CD4-positive, CD25-positive, alpha-beta regulatory T cell (primary cell): Measurements from ENCODE around the gene EPHB2. TPM values are rescaled to one million over a fixed set of nuclear protein-coding genes. Genes with fewer than 3 reads are reported as not detected.

ENCODE experiments used
- ATAC-seq, 2 donors: fragments of 150-1000 bp; cut with Tn5 transposase; one replicate each; pipeline ENCODE4 v1.10.0; 2021; ENCODE audit warnings: low read depth in 2 of 2, moderate number of reproducible peaks in 2 of 2, moderate library complexity in 1 of 2
- DNase-seq, 3 donors: peaks; one replicate each; pipeline versions ENCODE4 v3.0.0 to v3.0.0-alpha.2; 2012 to 2022; ENCODE audit warnings: mixed read lengths in 1 of 3
- H3K27ac ChIP-seq: one replicate; pipeline ENCODE4 v1.7.0; 2013; ENCODE audit warnings: mild to moderate bottlenecking, low read length; ENCODE audit not compliant: insufficient read depth, poor library complexity, severe bottlenecking
- H3K27me3 ChIP-seq: one replicate; pipeline ENCODE4 v1.7.0; 2013; ENCODE audit warnings: low read length; ENCODE audit not compliant: control insufficient read depth, insufficient read depth
- H3K36me3 ChIP-seq: one replicate; pipeline ENCODE4 v1.7.0; 2013; ENCODE audit warnings: mild to moderate bottlenecking, low read length, moderate library complexity; ENCODE audit not compliant: control insufficient read depth, insufficient read depth
- H3K4me1 ChIP-seq: 2 replicates; pipeline ENCODE4 v1.7.0; 2013; ENCODE audit warnings: mild to moderate bottlenecking, low read length; ENCODE audit not compliant: insufficient read depth, control insufficient read depth, poor library complexity, severe bottlenecking
- H3K4me3 ChIP-seq: one replicate; pipeline ENCODE4 v1.7.0; 2013; ENCODE audit warnings: low read depth, mild to moderate bottlenecking, low read length, moderate library complexity
- H3K9me3 ChIP-seq, 2 experiments: 1 replicate in 1 of 2; 2 replicates in 1 of 2; pipeline ENCODE4 v1.7.0; 2013; ENCODE audit warnings: low read length in 2 of 2, mild to moderate bottlenecking in 1 of 2, moderate library complexity in 1 of 2; ENCODE audit not compliant: control insufficient read depth in 2 of 2
- H3K27ac Mint-ChIP-seq, 3 donors: one replicate each; pipeline ENCODE4 v1.8.0; 2020 to 2022; ENCODE audit warnings: mild to moderate bottlenecking in 3 of 3, mixed read lengths in 3 of 3, moderate library complexity in 2 of 3
- H3K27me3 Mint-ChIP-seq: one replicate; pipeline ENCODE4 v1.8.0; 2022; ENCODE audit warnings: mild to moderate bottlenecking, mixed read lengths
- H3K36me3 Mint-ChIP-seq: one replicate; pipeline ENCODE4 v1.8.0; 2020; ENCODE audit warnings: mixed read lengths
- H3K4me1 Mint-ChIP-seq, 4 donors: one replicate each; pipeline ENCODE4 v1.8.0; 2020 to 2022; ENCODE audit warnings: mixed read lengths in 4 of 4, mild to moderate bottlenecking in 1 of 4
- H3K4me3 Mint-ChIP-seq, 4 donors: one replicate each; pipeline ENCODE4 v1.8.0; 2020 to 2022; ENCODE audit warnings: mild to moderate bottlenecking in 4 of 4, mixed read lengths in 4 of 4, moderate library complexity in 3 of 4
- H3K9me3 Mint-ChIP-seq, 7 donors: one replicate each; pipeline ENCODE4 v1.8.0; 2020 to 2022; ENCODE audit warnings: mixed read lengths in 7 of 7, mild to moderate bottlenecking in 3 of 7, moderate library complexity in 2 of 7
- polyA plus RNA-seq, 4 donors: library from polyadenylated mRNA; unstranded; fragments of 300-500 nt; fragmentation: Illumina TruSeq; gene quantifications; one replicate each; pipeline ENCODE4 v1.2.3, GENCODE V29; 2021
- total RNA-seq: library from RNA; stranded (reverse); gene quantifications from one replicate; pipeline ENCODE4 v1.2.3, GENCODE V29; 2022

EPHB2 gene
- total and polyA plus RNA-seq, 5 donors from 2014 or later, result not detected

- Mint-ChIP-seq H3K4me1 (no peaks in the 10 kb centered on the region), H3K27ac (no peak overlapping the region), H3K9me3 (no peaks in the 10 kb centered on the region), H3K27me3 (no peaks in the 10 kb centered on the region), H3K36me3 (no peaks in the 10 kb centered on the region), H3K4me3 (no peak overlapping the region)
- Histone ChIP-seq H3K4me3 (no peak overlapping the region), H3K36me3 (no peaks in the 10 kb centered on the region), H3K27me3 (no peaks in the 10 kb centered on the region), H3K4me1 (no peaks in the 10 kb centered on the region), H3K27ac (no peak overlapping the region), H3K9me3 (no peaks in the 10 kb centered on the region)
- DNase-seq (no peak), ATAC-seq (no peak)
Measured at GRCh38 chr1:22739648-22740385, 29.2 kb downstream of the EPHB2 start.

GRCh38 chr1:22741118-22741517, 30.5 kb downstream of the EPHB2 start:
- H3K4me1 Mint-ChIP-seq, result no peaks in the 10 kb centered on the region
- Histone ChIP-seq H3K27me3 (no peaks in the 10 kb centered on the region), H3K4me1 (no peaks in the 10 kb centered on the region), H3K27ac (no peak overlapping the region), H3K36me3 (no peaks in the 10 kb centered on the region), H3K9me3 (no peaks in the 10 kb centered on the region), H3K4me3 (no peak overlapping the region)
- no peak overlapping the region for H3K4me3 Mint-ChIP-seq
- H3K9me3 Mint-ChIP-seq, result no peaks in the 10 kb centered on the region
- no peaks in the 10 kb centered on the region for H3K36me3 Mint-ChIP-seq
- no peak overlapping the region for H3K27ac Mint-ChIP-seq
- no peak for DNase-seq
- no peaks in the 10 kb centered on the region for H3K27me3 Mint-ChIP-seq
- ATAC-seq, result no peak

- DNase-seq (no peak), ATAC-seq (no peak)
- no peak overlapping the region for H3K27ac Mint-ChIP-seq
- Histone ChIP-seq H3K36me3 (no peaks in the 10 kb centered on the region), H3K9me3 (no peaks in the 10 kb centered on the region), H3K27me3 (no peaks in the 10 kb centered on the region), H3K27ac (no peak overlapping the region), H3K4me3 (no peak overlapping the region), H3K4me1 (no peaks in the 10 kb centered on the region)
- H3K4me3 Mint-ChIP-seq, result no peak overlapping the region
- H3K27me3 Mint-ChIP-seq, result peaks cover 4% of the 10 kb centered on the region
- no peaks in the 10 kb centered on the region for H3K9me3 Mint-ChIP-seq
- H3K36me3 Mint-ChIP-seq, result no peaks in the 10 kb centered on the region
- no peaks in the 10 kb centered on the region for H3K4me1 Mint-ChIP-seq
Measured at GRCh38 chr1:22745669-22746585, 35.3 kb downstream of the EPHB2 start.

- H3K27me3 ChIP-seq, result no peaks in the 10 kb centered on the region
- H3K4me3 ChIP-seq, result no peak overlapping the region
- Mint-ChIP-seq H3K27me3 (peaks cover 9% of the 10 kb centered on the region), H3K4me1 (no peaks in the 10 kb centered on the region), H3K9me3 (no peaks in the 10 kb centered on the region), H3K27ac (no peak overlapping the region), H3K4me3 (no peak overlapping the region), H3K36me3 (no peaks in the 10 kb centered on the region)
- H3K4me1 ChIP-seq, result no peaks in the 10 kb centered on the region
- H3K9me3 ChIP-seq, result no peaks in the 10 kb centered on the region
- DNase-seq (no peak), ATAC-seq (no peak)
- no peaks in the 10 kb centered on the region for H3K36me3 ChIP-seq
- H3K27ac ChIP-seq, result no peak overlapping the region
Measured at GRCh38 chr1:22747021-22747734, 36.5 kb downstream of the EPHB2 start.

GRCh38 chr1:22747735-22748073, 37.1 kb downstream of the EPHB2 start:
- H3K36me3 ChIP-seq, result no peaks in the 10 kb centered on the region
- Mint-ChIP-seq H3K4me3 (no peak overlapping the region), H3K4me1 (no peaks in the 10 kb centered on the region), H3K9me3 (no peaks in the 10 kb centered on the region), H3K27ac (no peak overlapping the region), H3K36me3 (no peaks in the 10 kb centered on the region), H3K27me3 (peaks cover 9% of the 10 kb centered on the region)
- no peak for DNase-seq
- H3K27me3 ChIP-seq, result no peaks in the 10 kb centered on the region
- no peaks in the 10 kb centered on the region for H3K4me1 ChIP-seq
- no peaks in the 10 kb centered on the region for H3K9me3 ChIP-seq
- no peak for ATAC-seq
- no peak overlapping the region for H3K4me3 ChIP-seq
- no peak overlapping the region for H3K27ac ChIP-seq

GRCh38 chr1:22749503-22749902, 38.9 kb downstream of the EPHB2 start:
- Histone ChIP-seq H3K27ac (no peak overlapping the region), H3K9me3 (no peaks in the 10 kb centered on the region), H3K27me3 (no peaks in the 10 kb centered on the region), H3K4me1 (no peaks in the 10 kb centered on the region), H3K36me3 (no peaks in the 10 kb centered on the region), H3K4me3 (no peak overlapping the region)
- H3K4me1 Mint-ChIP-seq, result no peaks in the 10 kb centered on the region
- peaks cover 9% of the 10 kb centered on the region for H3K27me3 Mint-ChIP-seq
- H3K27ac Mint-ChIP-seq, result no peak overlapping the region
- H3K36me3 Mint-ChIP-seq, result no peaks in the 10 kb centered on the region
- H3K4me3 Mint-ChIP-seq, result no peak overlapping the region
- ATAC-seq (no peak), DNase-seq (no peak)
- H3K9me3 Mint-ChIP-seq, result no peaks in the 10 kb centered on the region

GRCh38 chr1:22749919-22750684, 39.5 kb downstream of the EPHB2 start:
- Histone ChIP-seq H3K4me3 (no peak overlapping the region), H3K9me3 (no peaks in the 10 kb centered on the region), H3K36me3 (no peaks in the 10 kb centered on the region), H3K4me1 (no peaks in the 10 kb centered on the region), H3K27me3 (no peaks in the 10 kb centered on the region), H3K27ac (no peak overlapping the region)
- Mint-ChIP-seq H3K4me1 (no peaks in the 10 kb centered on the region), H3K27ac (no peak overlapping the region), H3K27me3 (peaks cover 9% of the 10 kb centered on the region), H3K4me3 (no peak overlapping the region), H3K36me3 (no peaks in the 10 kb centered on the region), H3K9me3 (no peaks in the 10 kb centered on the region)
- ATAC-seq, result no peak
- no peak for DNase-seq
